Bronchial smooth muscle cell (primary cell): ENCODE results near the gene APOO. TPM values are rescaled to one million over a fixed set of nuclear protein-coding genes. Genes with fewer than 3 reads are reported as not detected.

Experiments
- total RNA-seq: library from RNA; depleted of rRNA; stranded (reverse); fragments of >200 nt; gene quantifications from 2 replicates; pipeline ENCODE4 v1.2.1, GENCODE V29; 2014

Gene APOO
- 5.1 and 7.4 TPM in 2 replicates for total RNA-seq

DNA sequence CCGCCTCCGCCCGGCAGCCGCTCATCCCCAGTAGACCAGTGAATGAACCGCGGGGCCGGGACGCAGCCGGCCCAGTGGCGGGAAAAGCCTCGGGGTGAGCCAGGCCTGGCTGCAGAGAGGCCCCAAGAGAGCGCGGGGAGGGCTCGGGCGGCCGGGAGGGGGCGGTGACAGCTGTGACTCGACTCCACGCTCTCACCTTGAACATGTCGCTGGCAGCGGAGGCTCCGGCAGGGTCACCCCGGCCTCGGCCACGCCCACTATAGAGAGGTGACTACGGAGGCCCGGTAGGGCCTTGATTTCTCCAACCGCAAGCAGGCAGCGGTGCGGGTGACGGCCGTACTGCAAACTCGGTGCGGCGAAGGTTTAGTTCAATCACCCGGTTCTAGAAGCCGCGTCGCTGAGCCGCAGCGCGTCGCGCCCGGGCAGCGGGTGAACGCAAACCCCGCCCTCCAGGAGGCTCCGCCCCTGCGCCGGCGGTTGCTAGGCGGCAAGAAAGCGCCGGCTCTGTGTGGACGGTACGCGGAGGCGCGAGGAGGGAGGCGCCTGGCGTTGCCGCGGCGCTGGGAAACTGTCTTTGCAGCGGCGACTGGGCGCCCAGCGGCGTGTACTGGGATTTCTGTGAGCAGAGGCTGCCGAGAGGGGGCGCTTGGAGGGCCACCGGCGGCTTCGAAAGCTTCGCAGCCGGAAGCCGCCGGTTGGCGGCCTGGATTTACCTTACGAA is at the start of gene APOO, which contains the start of gene CXorf58:
Gene APOO (minus strand): TSS at position 441 of the 721 bp plus-strand sequence. CDS start 236 bp downstream, at position 205.
Gene CXorf58 (plus strand): TSS at position 509 of the 721 bp plus-strand sequence. CDS start 2,297 bp downstream, outside the sequence.

Other genes with a start within 250 kb of the APOO start
- 225 and 226 TPM in 2 replicates for gene PRDX4, start 240.4 kb downstream of the APOO start, total RNA-seq
- 27.0 and 41.5 TPM in 2 replicates for gene ACOT9, start 164.7 kb downstream of the APOO start, total RNA-seq
- 128 and 137 TPM in 2 replicates for gene SAT1, start 124.8 kb downstream of the APOO start, total RNA-seq
- under 0.01 TPM in 2 replicates for gene CXorf58, start 68 bp upstream of the APOO start, total RNA-seq
- gene KLHL15, start 119.2 kb upstream of the APOO start, total RNA-seq, result 6.1 and 8.2 TPM in 2 replicates
- gene EIF2S3, start 147.0 kb upstream of the APOO start, total RNA-seq, result 233 and 239 TPM in 2 replicates
- 28.4 and 44.2 TPM in 2 replicates for gene ZFX, start 241.8 kb upstream of the APOO start, total RNA-seq